ES-I3 (cell line): ENCODE results near the gene PCSK6.
"Not testable (repeated sequence)": the region's sequence is repeated elsewhere in the genome, so short reads cannot be mapped to it uniquely, and the experiment has no call there.

Experiments used
- H3K36me3 ChIP-seq: 2 replicates; pipeline ENCODE4 v1.6.1; 2013; ENCODE audit warnings: mild to moderate bottlenecking, low read length, control low read depth, moderate library complexity; ENCODE audit not compliant: insufficient read depth
- H3K4me1 ChIP-seq: 2 replicates; pipeline ENCODE4 v1.6.1; 2013; ENCODE audit warnings: mild to moderate bottlenecking, control low read depth, low read length; ENCODE audit not compliant: insufficient read depth
- H3K9ac ChIP-seq: 2 replicates; pipeline ENCODE4 v1.6.1; 2013; ENCODE audit warnings: low read depth, mild to moderate bottlenecking, low read length, moderate library complexity
- H3K9me3 ChIP-seq: 2 replicates; pipeline ENCODE4 v1.6.1; 2013; ENCODE audit warnings: mild to moderate bottlenecking, low read length, moderate library complexity; ENCODE audit not compliant: control insufficient read depth, insufficient read depth

PCSK6 gene

GRCh38 chr15:101359365-101359947 lies 130.1 kb downstream of the PCSK6 start:
- H3K9ac ChIP-seq: no peak overlapping the region
- no peaks in the 10 kb centered on the region for H3K9me3 ChIP-seq
- no peaks in the 10 kb centered on the region for H3K36me3 ChIP-seq
- 0 out of 2 replicates have a peak, but pooled peaks cover 3% of the 10 kb centered on the region for H3K4me1 ChIP-seq

- Histone ChIP-seq H3K36me3 (no peaks in the 10 kb centered on the region), H3K9ac (no peak overlapping the region), H3K9me3 (no peaks in the 10 kb centered on the region), H3K4me1 (0 out of 2 replicates have a peak, but pooled peaks cover 3% of the 10 kb centered on the region)
Observed at GRCh38 chr15:101358895-101359294, 130.6 kb downstream of the PCSK6 start.

- no peaks in the 10 kb centered on the region for H3K36me3 ChIP-seq
- H3K4me1 ChIP-seq: 0 out of 2 replicates have a peak, but pooled peaks cover 3% of the 10 kb centered on the region
- H3K9ac ChIP-seq: no peak overlapping the region
- no peaks in the 10 kb centered on the region for H3K9me3 ChIP-seq
Observed at GRCh38 chr15:101357885-101358284, 131.6 kb downstream of the PCSK6 start.

GRCh38 chr15:101357333-101357732 lies 132.2 kb downstream of the PCSK6 start:
- Histone ChIP-seq H3K36me3 (no peaks in the 10 kb centered on the region), H3K9me3 (no peaks in the 10 kb centered on the region), H3K4me1 (0 out of 2 replicates have a peak, but pooled peaks cover 3% of the 10 kb centered on the region), H3K9ac (no peak overlapping the region)

- H3K9me3 ChIP-seq, H3K36me3 ChIP-seq, H3K9ac ChIP-seq, H3K4me1 ChIP-seq: not testable (repeated sequence)
Observed at GRCh38 chr15:101356512-101357172, 132.9 kb downstream of the PCSK6 start.

- Histone ChIP-seq H3K9ac (no peak overlapping the region), H3K4me1 (0 out of 2 replicates have a peak, but pooled peaks cover 3% of the 10 kb centered on the region), H3K36me3 (no peaks in the 10 kb centered on the region), H3K9me3 (no peaks in the 10 kb centered on the region)
Observed at GRCh38 chr15:101355678-101356464, 133.6 kb downstream of the PCSK6 start.

GRCh38 chr15:101354891-101355623 lies 134.4 kb downstream of the PCSK6 start:
- Histone ChIP-seq H3K9ac (no peak overlapping the region), H3K4me1 (0 out of 2 replicates have a peak, but pooled peaks cover 3% of the 10 kb centered on the region), H3K9me3 (no peaks in the 10 kb centered on the region), H3K36me3 (no peaks in the 10 kb centered on the region)

- H3K9ac ChIP-seq: no peak overlapping the region
- H3K4me1 ChIP-seq: no peaks in the 10 kb centered on the region
- H3K36me3 ChIP-seq: no peaks in the 10 kb centered on the region
- no peaks in the 10 kb centered on the region for H3K9me3 ChIP-seq
Observed at GRCh38 chr15:101353240-101353639, 136.3 kb downstream of the PCSK6 start.

- Histone ChIP-seq H3K9me3 (no peaks in the 10 kb centered on the region), H3K36me3 (no peaks in the 10 kb centered on the region), H3K9ac (no peak overlapping the region), H3K4me1 (no peaks in the 10 kb centered on the region)
Observed at GRCh38 chr15:101351736-101352135, 137.8 kb downstream of the PCSK6 start.

GRCh38 chr15:101349047-101349951 lies 140.2 kb downstream of the PCSK6 start:
- Histone ChIP-seq H3K9ac (no peak overlapping the region), H3K9me3 (no peaks in the 10 kb centered on the region), H3K4me1 (no peaks in the 10 kb centered on the region), H3K36me3 (no peaks in the 10 kb centered on the region)

- H3K36me3 ChIP-seq: no peaks in the 10 kb centered on the region
- H3K4me1 ChIP-seq: no peaks in the 10 kb centered on the region
- H3K9ac ChIP-seq: no peak overlapping the region
- no peaks in the 10 kb centered on the region for H3K9me3 ChIP-seq
Observed at GRCh38 chr15:101348643-101349042, 140.9 kb downstream of the PCSK6 start.

- H3K4me1 ChIP-seq: no peaks in the 10 kb centered on the region
- H3K9ac ChIP-seq: no peak overlapping the region
- H3K9me3 ChIP-seq: no peaks in the 10 kb centered on the region
- H3K36me3 ChIP-seq: no peaks in the 10 kb centered on the region
Observed at GRCh38 chr15:101348015-101348414, 141.5 kb downstream of the PCSK6 start.

- no peaks in the 10 kb centered on the region for H3K9me3 ChIP-seq
- H3K36me3 ChIP-seq: no peaks in the 10 kb centered on the region
- H3K4me1 ChIP-seq: no peaks in the 10 kb centered on the region
- H3K9ac ChIP-seq: no peak overlapping the region
Observed at GRCh38 chr15:101347454-101347853, 142.1 kb downstream of the PCSK6 start.
